Esophagus (tissue), 2 donors: ENCODE data around the gene VAX1. TPM values are rescaled to one million over a fixed set of nuclear protein-coding genes. Genes with fewer than 3 reads are reported as not detected.
"Not testable (repeated sequence)": the region's sequence is repeated elsewhere in the genome, so short reads cannot be mapped to it uniquely, and the experiment has no call there.

Source experiments
- H3K27ac ChIP-seq, 2 donors: one replicate each; pipeline ENCODE4 v1.5.1; 2013; ENCODE audit warnings: low read depth in 2 of 2, mild to moderate bottlenecking in 2 of 2, inconsistent platforms in 1 of 2, low read length in 1 of 2, moderate library complexity in 1 of 2
- H3K27me3 ChIP-seq, 2 donors: one replicate each; pipeline ENCODE4 v1.6.1; 2013; ENCODE audit warnings: low read length in 2 of 2, control low read depth in 1 of 2, mild to moderate bottlenecking in 1 of 2; ENCODE audit not compliant: insufficient read depth in 2 of 2, control insufficient read depth in 1 of 2
- H3K36me3 ChIP-seq, 2 donors: one replicate each; pipeline ENCODE4 v1.6.1; 2013; ENCODE audit warnings: low read length in 1 of 2; ENCODE audit not compliant: control insufficient read depth in 2 of 2, insufficient read depth in 2 of 2
- H3K4me1 ChIP-seq, 2 donors: one replicate each; pipeline ENCODE4 v1.6.1; 2013; ENCODE audit warnings: low read length in 1 of 2; ENCODE audit not compliant: control insufficient read depth in 2 of 2, insufficient read depth in 2 of 2
- H3K4me3 ChIP-seq, 2 donors: one replicate each; pipeline ENCODE4 v1.5.1; 2013; ENCODE audit warnings: low read length in 2 of 2, mild to moderate bottlenecking in 2 of 2, low read depth in 1 of 2, moderate library complexity in 1 of 2
- H3K9me3 ChIP-seq, 2 donors: one replicate each; pipeline ENCODE4 v1.6.1; 2013; ENCODE audit warnings: mild to moderate bottlenecking in 2 of 2, low read depth in 1 of 2, low read length in 1 of 2, moderate library complexity in 1 of 2; ENCODE audit not compliant: control insufficient read depth in 2 of 2, insufficient read depth in 1 of 2
- WGBS, 2 donors: extraction: QIAGEN DNeasy Blood & Tissue Kit; methylation state at CpG; one replicate each; pipeline ENCODE4 v1.1.7; 2013; 5-methylcytosine and 5-hydroxymethylcytosine counted together
- polyA plus RNA-seq, 2 donors: library from polyadenylated mRNA; stranded (reverse); fragments of 200-250 nt; gene quantifications; one replicate each; pipeline ENCODE4 v1.2.3, GENCODE V29; 2013
- donor health status: healthy with polysubstance abuse.
- donor health status: Bipolar disorder and iron deficiency.

VAX1 gene
- polyA plus RNA-seq, 2 donors, result not detected

- 79 to 85% methylated on average over 3 of the region's 3 CpGs for WGBS, 2 donors
- Histone ChIP-seq H3K4me3 (no peak overlapping the region), H3K27me3 (no peaks in the 10 kb centered on the region), H3K27ac (no peak overlapping the region), H3K36me3 (no peaks in the 10 kb centered on the region), H3K4me1 (no peaks in the 10 kb centered on the region), H3K9me3 (no peaks in the 10 kb centered on the region)
Measured at GRCh38 chr10:117087521-117087920, 50.5 kb downstream of the VAX1 start.

GRCh38 chr10:117086546-117086945 is 51.5 kb downstream of the VAX1 start:
- no peaks in the 10 kb centered on the region for H3K36me3 ChIP-seq
- no peak overlapping the region for H3K27ac ChIP-seq
- H3K9me3 ChIP-seq, result no peaks in the 10 kb centered on the region
- no peaks in the 10 kb centered on the region for H3K4me1 ChIP-seq
- WGBS, 2 donors, result 62 to 67% methylated on average over 3 of the region's 3 CpGs
- H3K4me3 ChIP-seq, result no peak overlapping the region
- no peaks in the 10 kb centered on the region for H3K27me3 ChIP-seq

GRCh38 chr10:117084421-117085246 is 53.4 kb downstream of the VAX1 start:
- H3K4me1 ChIP-seq, H3K36me3 ChIP-seq, H3K27ac ChIP-seq, H3K4me3 ChIP-seq, H3K9me3 ChIP-seq, H3K27me3 ChIP-seq: not testable (repeated sequence)
- WGBS, 2 donors, result 70 to 74% methylated on average over 25 to 28 of the region's 31 CpGs

Other genes starting within 250 kb of the VAX1 start
- gene SHTN1, start 133.1 kb downstream of the VAX1 start, polyA plus RNA-seq, result 1 to 10 TPM; 6.1 to 6.5 TPM
- not detected for gene KCNK18, start 59.2 kb upstream of the VAX1 start, polyA plus RNA-seq
- gene SLC18A2, start 102.8 kb upstream of the VAX1 start, polyA plus RNA-seq, result under 1 TPM; 0.14 to 0.39 TPM
- 1 to 10 TPM; 2.9 to 6.8 TPM for gene PDZD8, start 237.2 kb upstream of the VAX1 start, polyA plus RNA-seq